SK-N-SH (cell line): ENCODE data around the gene ANKRD11. TPM values are rescaled to one million over a fixed set of nuclear protein-coding genes. Genes with fewer than 3 reads are reported as not detected.

ENCODE experiments used
- CTCF ChIA-PET: fragments of 300-600, 350-600 bp; formaldehyde crosslinking; extraction: SDS; loops from one replicate; lab custom pipeline; 2021; lab: Yijun Ruan, JAX
- POLR2A ChIA-PET: fragments of 350-600 bp; sonication (Branson Sonifier 250); formaldehyde crosslinking; extraction: SDS; loops from one replicate; lab custom pipeline; 2020; ENCODE audit warnings: antibody characterized with exemption, inconsistent platforms; lab: Yijun Ruan, JAX
- DNase-seq: peaks from one replicate; pipeline ENCODE4 v3.0.0; 2012
- H2AFZ ChIP-seq: fragments of 200-600 bp; sonication (generic); 2 replicates; pipeline ENCODE4 v1.8.1; 2016; ENCODE audit warnings: antibody characterized with exemption, mild to moderate bottlenecking, low read depth
- H3F3A ChIP-seq: fragments of 200-600 bp; sonication (generic); replicated peaks from 2 replicates; pipeline ENCODE3; 2016; ENCODE audit warnings: antibody characterized with exemption, mild to moderate bottlenecking; ENCODE audit not compliant: insufficient read depth
- H3K27ac ChIP-seq, 2 experiments: fragments of 200-500 bp in 1 of 2; fragments of 200-600 bp in 1 of 2; sonication (Bioruptor generic) in 1 of 2; sonication (generic), shearing (Covaris generic) in 1 of 2; 2 replicates each; pipeline versions ENCODE4 v1.5.1 to v1.6.1; 2014 to 2016; ENCODE audit warnings: low read depth in 2 of 2, inconsistent platforms in 1 of 2, low read length in 1 of 2, mild to moderate bottlenecking in 1 of 2, mixed read lengths in 1 of 2
- H3K27me3 ChIP-seq: fragments of 200-600 bp; sonication (generic), shearing (Covaris generic); 2 replicates; pipeline ENCODE4 v1.6.1; 2016; ENCODE audit warnings: mixed run types; ENCODE audit not compliant: insufficient read depth
- H3K36me3 ChIP-seq, 2 experiments: fragments of 200-500 bp in 1 of 2; fragments of 200-600 bp in 1 of 2; sonication (Bioruptor generic) in 1 of 2; sonication (generic) in 1 of 2; replicated peaks in 1 of 2; 2 replicates each; pipeline versions ENCODE3 to v1.5.1; 2014 to 2016; ENCODE audit warnings: low read length in 1 of 2, mild to moderate bottlenecking in 1 of 2; ENCODE audit not compliant: insufficient read depth in 2 of 2, control insufficient read depth in 1 of 2
- H3K4me1 ChIP-seq, 2 experiments: fragments of 200-500 bp in 1 of 2; fragments of 200-600 bp in 1 of 2; sonication (Bioruptor generic) in 1 of 2; sonication (generic), shearing (Covaris generic) in 1 of 2; 2 replicates each; pipeline versions ENCODE4 v1.5.1 to v1.6.1; 2014 to 2016; ENCODE audit warnings: low read depth in 1 of 2, low read length in 1 of 2, mixed run types in 1 of 2; ENCODE audit not compliant: insufficient read depth in 2 of 2, control insufficient read depth in 1 of 2
- H3K4me2 ChIP-seq: fragments of 200-600 bp; sonication (generic), shearing (Covaris generic); 2 replicates; pipeline ENCODE4 v1.6.1; 2017; ENCODE audit warnings: mixed run types
- H3K4me3 ChIP-seq, 2 experiments: fragments of 200-500 bp in 1 of 2; fragments of 200-600 bp in 1 of 2; sonication (Bioruptor generic) in 1 of 2; sonication (generic), shearing (Covaris generic) in 1 of 2; 2 replicates each; pipeline versions ENCODE4 v1.5.1 to v1.8.1; 2014 to 2016; ENCODE audit warnings: low read depth in 2 of 2, inconsistent platforms in 1 of 2, low read length in 1 of 2, mild to moderate bottlenecking in 1 of 2, mixed read lengths in 1 of 2, moderate library complexity in 1 of 2
- H3K79me2 ChIP-seq: fragments of 200-600 bp; sonication (generic); 2 replicates; pipeline ENCODE4 v1.8.1; 2017; ENCODE audit warnings: mild to moderate bottlenecking; ENCODE audit not compliant: insufficient read depth
- H3K9ac ChIP-seq: fragments of 200-600 bp; sonication (generic); 2 replicates; pipeline ENCODE4 v1.6.1; 2017; ENCODE audit warnings: mixed run types
- H3K9me2 ChIP-seq: fragments of 200-600 bp; sonication (generic); 2 replicates; pipeline ENCODE4 v1.6.1; 2017; ENCODE audit warnings: mixed run types
- H3K9me3 ChIP-seq: fragments of 200-600 bp; sonication (generic); 2 replicates; pipeline ENCODE4 v1.6.1; 2017; ENCODE audit warnings: mixed run types, mild to moderate bottlenecking, moderate library complexity
- H4K20me1 ChIP-seq: fragments of 200-600 bp; sonication (generic); 2 replicates; pipeline ENCODE4 v1.6.1; 2017; ENCODE audit warnings: mild to moderate bottlenecking, mixed run types; ENCODE audit not compliant: insufficient read depth
- EP300 ChIP-seq, 2 experiments: IDR thresholded peaks; 2 replicates each; pipeline versions ENCODE4 v1.4.0 to v1.6.1; 2012; ENCODE audit warnings: borderline replicate concordance in 1 of 2, low read depth in 1 of 2, low read length in 1 of 2
- GABPA ChIP-seq: IDR thresholded peaks from 2 replicates; pipeline ENCODE4 v1.4.0; 2012; ENCODE audit warnings: low read depth, mild to moderate bottlenecking
- NFIC ChIP-seq: IDR thresholded peaks from 2 replicates; pipeline ENCODE4 v1.4.0; 2012; ENCODE audit warnings: borderline replicate concordance
- PBX3 ChIP-seq: IDR thresholded peaks from 2 replicates; pipeline ENCODE4; 2012
- REST ChIP-seq: IDR thresholded peaks from 2 replicates; pipeline ENCODE4 v1.6.1; 2012; ENCODE audit warnings: mild to moderate bottlenecking, low read depth, low read length, moderate library complexity
- USF1 ChIP-seq: IDR thresholded peaks from 2 replicates; pipeline ENCODE4 v1.4.0; 2012; ENCODE audit warnings: low read depth, borderline replicate concordance
- WGBS: methylation state at CpG from one replicate; pipeline ENCODE4 v1.1.6; 2017; ENCODE audit warnings: low lambda C conversion rate; 5-methylcytosine and 5-hydroxymethylcytosine counted together
- polyA plus RNA-seq, 3 experiments: library from polyadenylated mRNA; depleted of rRNA; stranded (reverse); fragments of >200 nt; gene quantifications; 2 replicates each; pipeline ENCODE4 v1.2.3, GENCODE V29; 2012
- TF ChIP-seq, protein P1 (sequence below): fragments of 200-600 bp; sonication (generic); IDR thresholded peaks from 2 replicates; pipeline ENCODE4 v1.6.1; 2017; ENCODE audit warnings: antibody characterized with exemption, mild to moderate bottlenecking, moderate library complexity
- TF ChIP-seq, protein P2 (sequence below): IDR thresholded peaks from 2 replicates; pipeline ENCODE4 v1.4.0; 2012; ENCODE audit warnings: low read depth, borderline replicate concordance

ANKRD11 gene
- polyA plus RNA-seq, 1 of the 3 experiments (the other 2 are of a cell fraction) = 50.2 TPM

- H3K9ac ChIP-seq = peak overlapping the region; percentile 37; the same call in 1 of the 2 replicates
- WGBS = 90% methylated on average over 14 of the region's 28 CpGs
- no peaks in the 10 kb centered on the region for H3K9me2 ChIP-seq
- DNase-seq = no peak
- no peaks in the 10 kb centered on the region for H3K27me3 ChIP-seq
- ChIA-PET POLR2A (interaction anchor here (0.6 kb wide), 1 partner anchor 19 kb away, joined by 3 read pairs; no protein-coding TSS in a partner anchor), CTCF (interaction anchor here (3.8 kb wide), 1 partner anchor 10 kb away, joined by 18 read pairs; no protein-coding TSS in a partner anchor)
- peak overlapping the region; percentile 58 to 89 for H3K27ac ChIP-seq
- TF ChIP-seq, protein P1, sequence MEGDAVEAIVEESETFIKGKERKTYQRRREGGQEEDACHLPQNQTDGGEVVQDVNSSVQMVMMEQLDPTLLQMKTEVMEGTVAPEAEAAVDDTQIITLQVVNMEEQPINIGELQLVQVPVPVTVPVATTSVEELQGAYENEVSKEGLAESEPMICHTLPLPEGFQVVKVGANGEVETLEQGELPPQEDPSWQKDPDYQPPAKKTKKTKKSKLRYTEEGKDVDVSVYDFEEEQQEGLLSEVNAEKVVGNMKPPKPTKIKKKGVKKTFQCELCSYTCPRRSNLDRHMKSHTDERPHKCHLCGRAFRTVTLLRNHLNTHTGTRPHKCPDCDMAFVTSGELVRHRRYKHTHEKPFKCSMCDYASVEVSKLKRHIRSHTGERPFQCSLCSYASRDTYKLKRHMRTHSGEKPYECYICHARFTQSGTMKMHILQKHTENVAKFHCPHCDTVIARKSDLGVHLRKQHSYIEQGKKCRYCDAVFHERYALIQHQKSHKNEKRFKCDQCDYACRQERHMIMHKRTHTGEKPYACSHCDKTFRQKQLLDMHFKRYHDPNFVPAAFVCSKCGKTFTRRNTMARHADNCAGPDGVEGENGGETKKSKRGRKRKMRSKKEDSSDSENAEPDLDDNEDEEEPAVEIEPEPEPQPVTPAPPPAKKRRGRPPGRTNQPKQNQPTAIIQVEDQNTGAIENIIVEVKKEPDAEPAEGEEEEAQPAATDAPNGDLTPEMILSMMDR = no peak
- no peak for TF ChIP-seq EP300 (IDR thresholded peaks at IDR 0.05; ENCODE audit: borderline replicate concordance in 1 of 2, low read depth in 1 of 2, low read length in 1 of 2)
- no peak for TF ChIP-seq NFIC
- TF ChIP-seq REST = no peak
- no peak for TF ChIP-seq GABPA
- TF ChIP-seq USF1 = no peak
- TF ChIP-seq, protein P2, sequence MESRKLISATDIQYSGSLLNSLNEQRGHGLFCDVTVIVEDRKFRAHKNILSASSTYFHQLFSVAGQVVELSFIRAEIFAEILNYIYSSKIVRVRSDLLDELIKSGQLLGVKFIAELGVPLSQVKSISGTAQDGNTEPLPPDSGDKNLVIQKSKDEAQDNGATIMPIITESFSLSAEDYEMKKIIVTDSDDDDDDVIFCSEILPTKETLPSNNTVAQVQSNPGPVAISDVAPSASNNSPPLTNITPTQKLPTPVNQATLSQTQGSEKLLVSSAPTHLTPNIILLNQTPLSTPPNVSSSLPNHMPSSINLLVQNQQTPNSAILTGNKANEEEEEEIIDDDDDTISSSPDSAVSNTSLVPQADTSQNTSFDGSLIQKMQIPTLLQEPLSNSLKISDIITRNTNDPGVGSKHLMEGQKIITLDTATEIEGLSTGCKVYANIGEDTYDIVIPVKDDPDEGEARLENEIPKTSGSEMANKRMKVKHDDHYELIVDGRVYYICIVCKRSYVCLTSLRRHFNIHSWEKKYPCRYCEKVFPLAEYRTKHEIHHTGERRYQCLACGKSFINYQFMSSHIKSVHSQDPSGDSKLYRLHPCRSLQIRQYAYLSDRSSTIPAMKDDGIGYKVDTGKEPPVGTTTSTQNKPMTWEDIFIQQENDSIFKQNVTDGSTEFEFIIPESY = no peak
- TF ChIP-seq PBX3 = no peak
- peak overlapping the region; percentile 73 for H3K4me2 ChIP-seq
- H3K36me3 ChIP-seq = peaks cover 0 to 4% of the 10 kb centered on the region in 2 experiments
- no peaks in the 10 kb centered on the region for H3K9me3 ChIP-seq
- H3K4me3 ChIP-seq = peak overlapping the region in 1 of 2 experiments; percentile 44; a peak in 1 of 4 replicates
- H2AFZ ChIP-seq = no peak overlapping the region
- H4K20me1 ChIP-seq = peaks cover 65% of the 10 kb centered on the region
- H3F3A ChIP-seq = peaks cover 54% of the 10 kb centered on the region
- H3K79me2 ChIP-seq = peaks cover 97% of the 10 kb centered on the region
- peaks cover 66 to 76% of the 10 kb centered on the region in 2 experiments; a peak in 3 of 4 replicates for H3K4me1 ChIP-seq
Observed at GRCh38 chr16:89318871-89319630, 171.3 kb downstream of the ANKRD11 start.
